Glutamatergic neuron (in vitro differentiated cells): ENCODE results near the gene STK24. TPM values are rescaled to one million over a fixed set of nuclear protein-coding genes. Genes with fewer than 3 reads are reported as not detected.

Experiments
- DNase-seq: peaks from one replicate; pipeline ENCODE4 v3.0.0; 2022
- H3K27ac Mint-ChIP-seq: one replicate; pipeline ENCODE4 v1.8.0; 2020; ENCODE audit warnings: mild to moderate bottlenecking, mixed read lengths, inconsistent platforms; ENCODE audit not compliant: unreplicated experiment
- H3K27me3 Mint-ChIP-seq: one replicate; pipeline ENCODE4 v1.8.0; 2020; ENCODE audit warnings: mild to moderate bottlenecking, moderate library complexity, mixed read lengths, inconsistent platforms; ENCODE audit not compliant: unreplicated experiment
- H3K36me3 Mint-ChIP-seq: one replicate; pipeline ENCODE4 v1.8.0; 2020; ENCODE audit warnings: mild to moderate bottlenecking, mixed read lengths, inconsistent platforms; ENCODE audit not compliant: unreplicated experiment
- H3K4me1 Mint-ChIP-seq: one replicate; pipeline ENCODE4 v1.8.0; 2020; ENCODE audit warnings: mild to moderate bottlenecking, low read depth, mixed read lengths, inconsistent platforms; ENCODE audit not compliant: unreplicated experiment
- H3K4me3 Mint-ChIP-seq: one replicate; pipeline ENCODE4 v1.8.0; 2020; ENCODE audit warnings: mild to moderate bottlenecking, mixed read lengths, inconsistent platforms; ENCODE audit not compliant: unreplicated experiment
- H3K9me3 Mint-ChIP-seq: one replicate; pipeline ENCODE4 v1.8.0; 2020; ENCODE audit warnings: mild to moderate bottlenecking, moderate library complexity, mixed read lengths, inconsistent platforms; ENCODE audit not compliant: unreplicated experiment
- CTCF ChIP-seq: fragments of 200-600 bp; sonication (generic); IDR thresholded peaks from one replicate; pipeline ENCODE4 v1.5.0; 2021; ENCODE audit not compliant: partially characterized antibody, unreplicated experiment
- total RNA-seq: library from RNA; stranded (reverse); fragmentation: NEBNext Ultra II Directional; extraction: Animal tissue kit (Norgen Biotek cat#: 25700); gene quantifications from one replicate; pipeline ENCODE4 v1.2.1, GENCODE V29; 2021; ENCODE audit not compliant: unreplicated experiment

STK24 gene
- total RNA-seq, 1 donor from 2014 or later, result 188 TPM

- Mint-ChIP-seq H3K4me3 (no peak overlapping the region), H3K27me3 (no peaks in the 10 kb centered on the region), H3K4me1 (no peaks in the 10 kb centered on the region), H3K36me3 (peaks cover 38% of the 10 kb centered on the region), H3K9me3 (peaks cover 12% of the 10 kb centered on the region), H3K27ac (no peak overlapping the region)
- no peak for DNase-seq
- no peak for TF ChIP-seq CTCF
These were observed 156.2 kb downstream of the STK24 start for GRCh38 chr13:98420554-98421175.

DNA sequence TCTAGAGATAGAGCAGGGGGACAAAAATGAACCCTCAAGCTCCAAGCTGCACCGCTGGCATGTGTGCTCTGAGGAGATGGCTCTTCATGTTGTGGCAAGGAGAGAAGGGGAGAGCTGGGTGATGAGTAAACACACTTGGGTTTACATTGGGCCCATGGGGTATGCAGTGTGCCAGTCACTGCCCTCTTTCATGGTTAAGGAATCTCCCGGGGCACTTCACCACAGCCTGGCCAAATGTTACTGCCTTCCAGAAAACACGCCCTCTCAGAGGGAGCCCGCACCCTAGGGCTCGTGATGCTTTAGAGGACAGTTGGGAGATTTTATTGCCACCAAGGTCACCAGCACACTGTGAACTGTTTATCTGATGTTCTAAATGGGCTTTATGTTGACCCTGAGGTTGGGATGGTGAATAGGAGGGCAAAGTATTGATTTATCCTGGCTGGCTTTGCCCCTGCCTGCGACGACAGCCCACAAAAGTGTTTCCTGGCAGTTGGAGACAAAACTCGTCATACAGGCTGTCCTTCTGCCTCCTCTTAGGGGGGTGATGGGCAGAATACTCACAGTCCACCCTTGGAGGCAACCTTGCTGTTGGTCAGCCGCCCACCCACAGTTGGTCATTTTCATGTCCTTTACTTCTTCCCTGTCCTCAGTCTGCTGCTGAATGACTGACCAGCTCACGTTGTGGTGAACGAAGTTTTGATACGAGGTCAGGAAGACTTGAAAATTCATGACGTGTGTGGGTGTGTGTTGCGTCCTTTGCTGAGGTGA, 156.9 kb downstream of the STK24 start:
- no peak for TF ChIP-seq CTCF
- Mint-ChIP-seq H3K36me3 (peaks cover 38% of the 10 kb centered on the region), H3K27me3 (no peaks in the 10 kb centered on the region), H3K4me1 (peaks cover 1% of the 10 kb centered on the region), H3K9me3 (peaks cover 12% of the 10 kb centered on the region), H3K4me3 (no peak overlapping the region), H3K27ac (no peak overlapping the region)
- no peak for DNase-seq

DNA sequence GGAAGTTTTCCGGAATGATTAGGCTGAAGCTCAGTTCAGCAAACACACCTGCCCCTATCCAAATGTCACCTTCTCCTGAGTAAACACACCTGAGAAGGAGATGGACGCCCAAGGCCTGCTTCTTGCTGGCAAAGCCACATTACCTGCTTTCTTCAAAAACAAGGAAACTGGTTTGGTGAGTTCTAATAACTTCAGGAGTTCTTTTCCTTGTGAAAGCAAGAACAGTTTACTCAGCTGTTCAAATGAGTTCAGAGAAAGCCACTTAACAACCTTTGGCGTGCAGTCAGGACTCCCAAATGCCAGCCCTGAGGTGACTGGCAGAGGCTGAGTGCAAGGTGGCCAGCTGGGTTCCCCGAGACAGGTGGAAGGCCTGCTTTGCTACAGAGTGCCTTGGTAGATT, 160.5 kb downstream of the STK24 start:
- Mint-ChIP-seq H3K27ac (no peak overlapping the region), H3K27me3 (no peaks in the 10 kb centered on the region), H3K9me3 (peaks cover 7% of the 10 kb centered on the region), H3K4me3 (no peak overlapping the region), H3K36me3 (peaks cover 25% of the 10 kb centered on the region), H3K4me1 (peaks cover 1% of the 10 kb centered on the region)
- no peak for TF ChIP-seq CTCF
- no peak for DNase-seq

DNA sequence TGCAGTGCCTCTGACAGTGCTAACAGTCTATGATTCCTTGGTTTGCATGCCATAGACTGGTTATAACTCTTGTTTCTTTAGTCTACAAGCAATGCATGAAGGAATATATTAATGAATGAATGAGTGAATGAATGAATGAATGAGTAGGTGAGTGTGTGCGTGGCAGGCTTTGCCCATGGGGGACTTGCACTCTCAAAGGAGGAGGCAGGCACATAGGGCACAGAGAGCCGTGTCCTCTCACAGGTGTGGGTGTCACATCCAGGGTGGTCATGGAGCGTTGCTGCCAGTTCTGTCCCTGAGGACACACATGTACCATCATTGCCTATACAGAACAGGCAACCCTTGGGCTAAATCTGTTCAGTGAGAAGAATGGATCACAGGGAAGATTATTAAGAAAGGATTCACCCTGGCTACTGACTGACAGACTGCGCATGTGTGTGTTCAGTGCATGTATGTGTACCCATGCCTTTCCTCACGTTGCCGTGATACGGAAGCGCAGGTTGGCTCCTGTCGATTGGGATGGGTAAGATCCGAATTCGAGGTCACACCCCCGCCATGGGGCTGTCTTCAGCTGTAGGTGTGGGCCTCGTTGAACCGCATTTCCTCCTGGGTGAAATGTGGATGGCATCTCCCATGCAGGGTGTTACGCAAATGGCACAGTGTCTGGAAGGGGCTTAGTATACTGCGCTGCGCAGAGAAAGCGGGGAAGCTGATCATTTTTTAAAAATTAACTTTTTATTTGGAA, 161.4 kb downstream of the STK24 start:
- TF ChIP-seq CTCF, result no peak
- H3K27ac Mint-ChIP-seq, result no peak overlapping the region
- DNase-seq, result no peak
- peaks cover 25% of the 10 kb centered on the region for H3K36me3 Mint-ChIP-seq
- peaks cover 7% of the 10 kb centered on the region for H3K9me3 Mint-ChIP-seq
- H3K4me3 Mint-ChIP-seq, result no peak overlapping the region
- H3K4me1 Mint-ChIP-seq, result peaks cover 1% of the 10 kb centered on the region
- H3K27me3 Mint-ChIP-seq, result no peaks in the 10 kb centered on the region
